Measurements from ENCODE around the gene UCN2. TPM values are rescaled to one million over a fixed set of nuclear protein-coding genes. Genes with fewer than 3 reads are reported as not detected.

The UCN2 gene
- total and polyA plus RNA-seq, 2 of the 8 experiments (the other 6 are each of a cell fraction or from before 2014, with no cell fraction given): 0.14 TPM; not detected in 1

DNA sequence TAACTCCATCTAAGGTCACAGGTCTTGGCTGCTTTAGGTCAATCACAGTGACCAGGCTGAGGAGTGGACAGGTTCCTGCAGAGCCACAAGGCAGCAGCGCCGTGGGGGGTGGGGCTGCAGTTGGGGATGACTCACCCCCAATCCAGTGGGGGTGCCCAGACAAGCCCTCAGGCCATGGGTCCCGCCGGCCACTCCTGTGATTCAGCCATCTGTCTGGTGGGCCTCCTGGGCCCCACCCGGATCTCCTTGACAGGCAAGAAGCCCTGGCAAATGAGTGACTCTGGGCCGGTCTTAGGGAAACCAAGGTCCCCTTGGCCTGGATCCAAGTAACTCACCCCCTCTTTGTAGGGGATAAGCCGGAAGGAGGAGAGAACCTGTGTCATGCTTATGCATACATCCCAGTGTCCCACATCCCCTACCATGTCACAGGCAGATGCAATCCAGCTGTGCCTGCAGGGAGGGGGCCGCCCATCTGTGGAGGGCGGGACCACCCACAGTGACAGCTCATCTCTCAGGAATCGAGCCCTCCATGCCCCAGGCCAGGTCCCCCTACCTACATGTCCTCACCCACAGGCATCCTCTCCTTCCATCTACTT lies 32.0 kb upstream of the UCN2 start:
- DNase-seq (ENCODE audit: low read depth in 1 of 2, low spot score in 2 of 2): peak; percentile 59 to 80
- H3K23me2 ChIP-seq (ENCODE audit: low read depth, low read length): peaks cover 1% of the 10 kb centered on the region; the same call in 1 of the 2 replicates
- 60% methylated on average over 10 of the region's 10 CpGs; no CpG with 5 or more reads in 1 of the 2 experiments for WGBS, 2 experiments (ENCODE audit: extremely low coverage in 1 of 2, insufficient coverage in 1 of 2, insufficient read length in 1 of 2, insufficient replicate concordance in 2 of 2, low coverage in 1 of 2, low lambda C conversion rate in 2 of 2, missing lambda C conversion rate in 1 of 2)

More for the DNA sequence above, 32.0 kb upstream of the UCN2 start:
- no peak overlapping the region for H2BK15ac ChIP-seq (ENCODE audit: low read length)
- H2BK12ac ChIP-seq (ENCODE audit: low read depth, low read length): peak overlapping the region; percentile 39; the same call in 1 of the 2 replicates
- H3K4ac ChIP-seq (replicated peaks; ENCODE audit: insufficient read length, low read depth, low read length): no peak overlapping the region
- no peak overlapping the region; a peak in 1 of 7 replicates for H3K9ac ChIP-seq (replicated peaks in 1 of 4; ENCODE audit: extremely low read depth in 1 of 4, low read depth in 3 of 4, low read length in 3 of 4)
- TF ChIP-seq JUND (IDR thresholded peaks at IDR 0.05; ENCODE audit: low read length): peak; percentile 76
- TF ChIP-seq POU5F1 (IDR thresholded peaks at IDR 0.05; ENCODE audit: low read depth, low read length): no peak
- H2BK20ac ChIP-seq (ENCODE audit: low read length): no peak overlapping the region
- no peak overlapping the region for H4K5ac ChIP-seq (ENCODE audit: insufficient read length, low read depth, low read length)
- no peak overlapping the region for H4K91ac ChIP-seq (replicated peaks; ENCODE audit: insufficient read length, low read length)
- no peak overlapping the region for H3K23ac ChIP-seq (ENCODE audit: insufficient read length)
- no peak overlapping the region for H2AFZ ChIP-seq (ENCODE audit: low read length)
- H3K14ac ChIP-seq (ENCODE audit: insufficient read length): no peak overlapping the region
- peaks cover 0 to 23% of the 10 kb centered on the region in 2 experiments for H4K20me1 ChIP-seq (replicated peaks in 1 of 2; ENCODE audit: control insufficient read depth in 1 of 2, insufficient read depth in 2 of 2, low read length in 2 of 2)
- peak overlapping the region; percentile 75 for H2BK5ac ChIP-seq (ENCODE audit: low read depth, low read length)
- peak overlapping the region in 2 of 4 experiments; percentile 15 to 57; a peak in 3 of 8 replicates for H3K4me3 ChIP-seq (ENCODE audit: extremely low read depth in 1 of 4, insufficient read depth in 2 of 4, low read depth in 3 of 4, low read length in 4 of 4)
- no peaks in the 10 kb centered on the region for H3K79me1 ChIP-seq (ENCODE audit: low read depth, low read length)
- 0 out of 2 replicates have a peak overlapping the region, but pooled peaks have one; percentile 53 for H2AK5ac ChIP-seq (ENCODE audit: low read depth, low read length)
- H3K18ac ChIP-seq (ENCODE audit: extremely low read depth, low read length): no peak overlapping the region; the same call in 1 of the 2 replicates
- H3K4me1 ChIP-seq (replicated peaks in 1 of 4; ENCODE audit: control insufficient read depth in 3 of 4, insufficient read depth in 4 of 4, low read length in 3 of 4): peaks cover 3 to 18% (median 15%) of the 10 kb centered on the region in 4 experiments; a peak in 6 of 7 replicates
- H3K79me2 ChIP-seq (ENCODE audit: control insufficient read depth in 1 of 2, insufficient read depth in 2 of 2, low read length in 2 of 2): no peaks in the 10 kb centered on the region
- POLR2A ChIA-PET (ENCODE audit: partially characterized antibody): interaction anchor here (0.7 to 5.1 kb wide), 13 partner anchors 9 to 166 kb away, joined by 3 to 23 read pairs (median 6); partner anchors contain the start of genes CELSR3, PFKFB4, PLXNB1 and SLC26A6
- CTCF ChIA-PET (ENCODE audit: partially characterized antibody): interaction anchor here (0.6 to 1.3 kb wide), 2 partner anchors 11 to 37 kb away, joined by 3 to 6 read pairs; no protein-coding TSS in a partner anchor
- no peak overlapping the region for H2BK120ac ChIP-seq (replicated peaks; ENCODE audit: low read depth, low read length)
- no peak overlapping the region for H3K56ac ChIP-seq (replicated peaks; ENCODE audit: insufficient read length, low read depth, low read length)
- H3K27me3 ChIP-seq (replicated peaks in 1 of 4; ENCODE audit: control insufficient read depth in 3 of 4, extremely low read depth in 1 of 4, insufficient read depth in 3 of 4, low read length in 3 of 4): peaks cover 0 to 6% (median 0%) of the 10 kb centered on the region in 4 experiments; a peak in 4 of 7 replicates
- peak overlapping the region; percentile 69 to 89 for H3K4me2 ChIP-seq (ENCODE audit: insufficient read depth in 1 of 2, low read depth in 2 of 2, low read length in 2 of 2)
- no peaks in the 10 kb centered on the region for H3K9me3 ChIP-seq (ENCODE audit: insufficient read depth in 2 of 2, low read depth in 1 of 2, low read length in 1 of 2)
- H3K36me3 ChIP-seq (ENCODE audit: control insufficient read depth in 2 of 4, insufficient read depth in 4 of 4, low read length in 3 of 4): peaks cover 19 to 24% (median 20%) of the 10 kb centered on the region in 4 experiments
- H4K8ac ChIP-seq (ENCODE audit: extremely low read depth, insufficient read depth, low read length): no peak overlapping the region; the same call in 1 of the 2 replicates
- FAIRE-seq: no peak
- H3K27ac ChIP-seq (ENCODE audit: low read depth, low read length): no peak overlapping the region

Measured in H1 (cell line).